ENCODE data around the gene PIP4K2A. TPM values are rescaled to one million over a fixed set of nuclear protein-coding genes. Genes with fewer than 3 reads are reported as not detected.

Gene PIP4K2A
- total RNA-seq = 20.5 and 31.1 TPM in 2 replicates
- 15.1 and 16.5 TPM in 2 replicates for polyA plus RNA-seq

DNA sequence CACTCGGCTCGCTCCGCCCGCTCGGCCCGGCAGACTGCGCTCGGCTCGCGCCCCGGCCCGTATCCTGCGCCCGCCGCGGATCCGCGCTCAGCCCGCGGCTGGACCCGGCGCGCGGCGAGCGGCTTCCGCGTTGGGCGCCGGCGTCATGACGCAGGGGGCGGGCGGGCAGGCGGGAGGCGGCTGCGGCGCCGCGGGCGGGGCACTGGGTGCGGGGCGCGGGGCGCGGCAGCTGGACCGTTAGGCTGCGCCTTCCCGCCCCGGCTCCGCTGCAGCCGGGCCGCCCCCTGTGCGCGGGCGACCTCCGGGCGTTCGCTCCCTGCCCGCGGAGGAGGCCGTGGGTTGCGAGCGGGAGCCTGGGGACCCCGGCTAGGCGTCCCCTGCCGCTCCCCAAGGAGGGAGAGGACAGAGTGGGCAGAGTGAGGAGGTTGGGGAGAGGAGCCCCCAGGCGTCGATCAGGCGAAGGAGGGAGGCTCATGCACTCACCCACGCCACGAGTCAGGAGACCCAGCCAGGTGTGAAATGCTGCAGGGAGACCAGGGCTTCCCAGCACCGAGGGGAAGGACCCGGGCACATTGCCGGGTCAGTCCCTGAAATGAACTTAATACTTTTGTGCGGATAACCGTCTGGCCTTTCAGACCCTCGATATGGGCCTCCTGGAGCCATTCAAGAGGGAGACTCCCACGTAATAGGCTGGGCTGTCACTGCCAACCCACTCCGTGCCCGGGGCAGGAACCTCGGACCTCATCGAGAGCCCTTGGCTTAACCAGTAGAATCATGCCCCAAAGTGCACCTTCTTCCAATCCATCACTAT, at the start of gene PIP4K2A:
TSS of gene PIP4K2A (minus strand) at position 100 of the 811 bp plus-strand sequence. CDS start 252 bp downstream, outside the sequence.
- TF ChIP-seq, protein P1, sequence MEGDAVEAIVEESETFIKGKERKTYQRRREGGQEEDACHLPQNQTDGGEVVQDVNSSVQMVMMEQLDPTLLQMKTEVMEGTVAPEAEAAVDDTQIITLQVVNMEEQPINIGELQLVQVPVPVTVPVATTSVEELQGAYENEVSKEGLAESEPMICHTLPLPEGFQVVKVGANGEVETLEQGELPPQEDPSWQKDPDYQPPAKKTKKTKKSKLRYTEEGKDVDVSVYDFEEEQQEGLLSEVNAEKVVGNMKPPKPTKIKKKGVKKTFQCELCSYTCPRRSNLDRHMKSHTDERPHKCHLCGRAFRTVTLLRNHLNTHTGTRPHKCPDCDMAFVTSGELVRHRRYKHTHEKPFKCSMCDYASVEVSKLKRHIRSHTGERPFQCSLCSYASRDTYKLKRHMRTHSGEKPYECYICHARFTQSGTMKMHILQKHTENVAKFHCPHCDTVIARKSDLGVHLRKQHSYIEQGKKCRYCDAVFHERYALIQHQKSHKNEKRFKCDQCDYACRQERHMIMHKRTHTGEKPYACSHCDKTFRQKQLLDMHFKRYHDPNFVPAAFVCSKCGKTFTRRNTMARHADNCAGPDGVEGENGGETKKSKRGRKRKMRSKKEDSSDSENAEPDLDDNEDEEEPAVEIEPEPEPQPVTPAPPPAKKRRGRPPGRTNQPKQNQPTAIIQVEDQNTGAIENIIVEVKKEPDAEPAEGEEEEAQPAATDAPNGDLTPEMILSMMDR (IDR thresholded peaks at IDR 0.05; ENCODE audit: poor library complexity) = no peak
- TF ChIP-seq EZH2phosphoT487 (IDR thresholded peaks at IDR 0.05; ENCODE audit: low read depth, severe bottlenecking, unreplicated experiment) (no peak), EZH2 (IDR thresholded peaks at IDR 0.05; ENCODE audit: borderline replicate concordance) (no peak)
- no peaks in the 10 kb centered on the region for H3K27me3 ChIP-seq
- H3K4me1 ChIP-seq (ENCODE audit: insufficient read depth) = no peaks in the 10 kb centered on the region
- no peaks in the 10 kb centered on the region for H3K9me3 ChIP-seq (ENCODE audit: low read depth)
- peak within 1 kb of the TSS; percentile 76 for H3K27ac ChIP-seq
- H3K9me2 ChIP-seq (replicated peaks; ENCODE audit: insufficient read depth) = no peaks in the 10 kb centered on the region
- no peaks in the 10 kb centered on the region for H3K36me3 ChIP-seq (replicated peaks; ENCODE audit: insufficient read depth, low read depth)
- peak within 1 kb of the TSS; percentile 98 for H3K4me2 ChIP-seq
- DNase-seq (ENCODE audit: low spot score) = peak; percentile 87
- peaks cover 36% of the 10 kb centered on the region for H3K79me2 ChIP-seq
- peak within 1 kb of the TSS; percentile 96 for H3K4me3 ChIP-seq
- peak within 1 kb of the TSS; percentile 79 for H2AFZ ChIP-seq
- peaks cover 8% of the 10 kb centered on the region for H4K20me1 ChIP-seq (ENCODE audit: insufficient read depth, poor library complexity, severe bottlenecking)
- WGBS (ENCODE audit: low lambda C conversion rate, missing lambda C conversion rate) = 50% methylated on average over 18 of the region's 83 CpGs

DNA sequence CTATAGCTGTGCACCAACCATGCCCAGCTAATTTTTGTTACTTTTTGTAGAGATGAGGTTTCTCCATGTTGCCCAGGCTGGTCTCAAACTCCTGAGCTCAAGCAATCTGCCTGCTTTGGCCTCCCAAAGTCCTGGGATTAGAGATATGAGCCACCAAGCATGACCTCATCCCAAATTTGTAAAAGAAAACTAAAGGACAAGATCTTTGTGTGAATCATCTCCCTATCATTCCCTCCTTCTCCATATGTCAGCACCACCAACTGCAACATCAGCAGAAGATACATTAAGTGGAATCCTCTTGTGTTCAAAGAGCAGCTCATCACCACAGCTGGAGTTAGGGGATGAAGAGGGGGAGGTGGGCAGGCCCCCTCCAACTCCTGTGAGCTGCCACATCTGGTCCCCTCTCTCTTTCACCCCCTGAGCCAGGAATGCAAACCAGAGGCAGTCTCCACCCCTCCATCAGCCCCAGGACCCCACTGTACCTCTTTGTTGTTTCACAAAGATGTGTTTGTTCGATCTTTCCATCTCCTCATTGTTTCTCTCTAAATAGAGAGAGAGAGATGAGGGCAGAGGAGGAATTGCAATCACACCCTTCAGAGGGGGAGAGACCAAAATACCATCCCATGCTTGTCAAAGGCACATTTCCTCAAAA, 47.3 kb upstream of the PIP4K2A start:
- Histone ChIP-seq H3K4me1 (ENCODE audit: insufficient read depth) (no peaks in the 10 kb centered on the region), H3K27ac (no peak overlapping the region), H3K79me2 (no peaks in the 10 kb centered on the region), H4K20me1 (ENCODE audit: insufficient read depth, poor library complexity, severe bottlenecking) (no peaks in the 10 kb centered on the region), H3K4me3 (no peak overlapping the region), H3K9me3 (ENCODE audit: low read depth) (no peaks in the 10 kb centered on the region), H3K4me2 (no peak overlapping the region), H3K36me3 (replicated peaks; ENCODE audit: insufficient read depth, low read depth) (no peaks in the 10 kb centered on the region), H3K27me3 (no peaks in the 10 kb centered on the region), H3K9me2 (replicated peaks; ENCODE audit: insufficient read depth) (no peaks in the 10 kb centered on the region), H2AFZ (no peak overlapping the region)
- no peak for TF ChIP-seq EZH2 (IDR thresholded peaks at IDR 0.05; ENCODE audit: borderline replicate concordance)
- no peak for TF ChIP-seq EZH2phosphoT487 (IDR thresholded peaks at IDR 0.05; ENCODE audit: low read depth, severe bottlenecking, unreplicated experiment)
- TF ChIP-seq, protein P1 (IDR thresholded peaks at IDR 0.05; ENCODE audit: poor library complexity) = no peak
- WGBS (ENCODE audit: low lambda C conversion rate, missing lambda C conversion rate) = 96% methylated on average over 1 of the region's 1 CpG
- no peak for DNase-seq (ENCODE audit: low spot score)

DNA sequence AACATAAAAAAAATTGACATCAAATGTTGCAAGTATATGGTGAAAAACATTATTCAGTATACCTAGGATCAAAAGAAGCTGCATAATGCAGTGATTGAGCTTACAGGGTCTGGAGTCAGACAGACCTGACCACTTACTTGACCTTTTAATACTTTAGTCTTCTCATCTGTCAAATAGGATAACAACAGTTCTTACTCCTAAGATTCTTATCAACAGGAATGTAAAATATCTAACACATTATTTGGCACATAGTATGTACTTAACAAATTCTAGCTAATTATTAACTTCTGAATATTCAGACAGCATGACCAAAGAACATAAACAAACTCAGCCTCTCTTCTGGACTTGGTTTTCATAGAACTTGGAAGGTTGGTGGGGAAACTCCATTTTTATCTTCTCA, 45.6 kb upstream of the PIP4K2A start:
- no peak overlapping the region for H3K4me2 ChIP-seq
- no peaks in the 10 kb centered on the region for H3K4me1 ChIP-seq (ENCODE audit: insufficient read depth)
- no peaks in the 10 kb centered on the region for H3K27me3 ChIP-seq
- no peak overlapping the region for H3K4me3 ChIP-seq
- no peaks in the 10 kb centered on the region for H4K20me1 ChIP-seq (ENCODE audit: insufficient read depth, poor library complexity, severe bottlenecking)
- H3K9me2 ChIP-seq (replicated peaks; ENCODE audit: insufficient read depth) = no peaks in the 10 kb centered on the region
- TF ChIP-seq EZH2 (IDR thresholded peaks at IDR 0.05; ENCODE audit: borderline replicate concordance) = no peak
- TF ChIP-seq EZH2phosphoT487 (IDR thresholded peaks at IDR 0.05; ENCODE audit: low read depth, severe bottlenecking, unreplicated experiment) = no peak
- TF ChIP-seq, protein P1 (IDR thresholded peaks at IDR 0.05; ENCODE audit: poor library complexity) = no peak
- no peaks in the 10 kb centered on the region for H3K36me3 ChIP-seq (replicated peaks; ENCODE audit: insufficient read depth, low read depth)
- no peaks in the 10 kb centered on the region for H3K79me2 ChIP-seq
- H3K9me3 ChIP-seq (ENCODE audit: low read depth) = no peaks in the 10 kb centered on the region
- no peak overlapping the region for H2AFZ ChIP-seq
- no peak overlapping the region for H3K27ac ChIP-seq
- DNase-seq (ENCODE audit: low spot score) = no peak
